ENCODE results near the gene ANAPC15.

The ANAPC15 gene

GRCh38 chr11:72123117-72123653 lies 10.7 kb upstream of the ANAPC15 start:
- no peak for DNase-seq

- no peak for DNase-seq
These were observed 10.1 kb upstream of the ANAPC15 start for GRCh38 chr11:72122607-72123006.

GRCh38 chr11:72120930-72121329 lies 8.4 kb upstream of the ANAPC15 start:
- DNase-seq = no peak

GRCh38 chr11:72119198-72119597 lies 6.7 kb upstream of the ANAPC15 start:
- no peak for DNase-seq

- no peak for DNase-seq
These were observed 3.7 kb upstream of the ANAPC15 start for GRCh38 chr11:72116019-72116755.

- no peak for DNase-seq
These were observed 2.1 kb upstream of the ANAPC15 start for GRCh38 chr11:72114570-72114969.

- DNase-seq = no peak
These were observed 698 bp upstream of the ANAPC15 start for GRCh38 chr11:72112978-72113808.

- no peak for DNase-seq
These were observed 974 bp downstream of the ANAPC15 start for GRCh38 chr11:72111300-72112142.

GRCh38 chr11:72105888-72106287 lies 6.6 kb downstream of the ANAPC15 start, which contains the start of gene TOMT:
Gene TOMT, plus strand, starts transcription at chr11:72105924. Its CDS starts 28 bp downstream, at chr11:72105952.
- no peak for DNase-seq

GRCh38 chr11:72103754-72104167 lies 8.7 kb downstream of the ANAPC15 start:
- DNase-seq = no peak

- DNase-seq = peak; percentile 97
These were observed 9.3 kb downstream of the ANAPC15 start, which contains the start of gene LAMTOR1 for GRCh38 chr11:72102946-72103753. Gene LAMTOR1, minus strand, starts transcription at chr11:72103297. Its CDS starts 73 bp downstream, at chr11:72103224.

- DNase-seq = no peak
These were observed 9.9 kb downstream of the ANAPC15 start for GRCh38 chr11:72102631-72102945.

- no peak for DNase-seq
These were observed 10.3 kb downstream of the ANAPC15 start for GRCh38 chr11:72102162-72102561.

GRCh38 chr11:72100462-72100861 lies 12.0 kb downstream of the ANAPC15 start:
- no peak for DNase-seq

- DNase-seq = no peak
These were observed 12.5 kb downstream of the ANAPC15 start for GRCh38 chr11:72100009-72100408.

GRCh38 chr11:72098741-72099140 lies 13.8 kb downstream of the ANAPC15 start:
- DNase-seq = no peak

- peak; percentile 49 for DNase-seq
These were observed 21.2 kb downstream of the ANAPC15 start for GRCh38 chr11:72091292-72091691.

GRCh38 chr11:72088076-72088808 lies 24.3 kb downstream of the ANAPC15 start:
- no peak for DNase-seq

- DNase-seq = no peak
These were observed 26.7 kb downstream of the ANAPC15 start for GRCh38 chr11:72085621-72086351.

- DNase-seq = no peak
These were observed 27.5 kb downstream of the ANAPC15 start for GRCh38 chr11:72084965-72085364.

- no peak for DNase-seq
These were observed 28.4 kb downstream of the ANAPC15 start for GRCh38 chr11:72084076-72084475.

All from activated CD4-positive, CD25-positive, alpha-beta regulatory T cell treated with anti-CD3 and anti-CD28 coated beads, Interleukin-2, amount 50 U/mL, for 72 hours (primary cell).